VCaP (cell line): ENCODE measurements around the gene EPHA1.

Experiments used
- H3K27ac ChIP-seq: fragments of 450-650 bp; 2 replicates; pipeline ENCODE4 v1.5.1; 2017
- TF ChIP-seq, protein P1 (sequence below): fragments of 450-650 bp; conservative IDR thresholded peaks from 2 replicates; pipeline ENCODE4 v1.5.1; 2017; ENCODE audit warnings: mild to moderate bottlenecking, moderate library complexity

Gene EPHA1

DNA sequence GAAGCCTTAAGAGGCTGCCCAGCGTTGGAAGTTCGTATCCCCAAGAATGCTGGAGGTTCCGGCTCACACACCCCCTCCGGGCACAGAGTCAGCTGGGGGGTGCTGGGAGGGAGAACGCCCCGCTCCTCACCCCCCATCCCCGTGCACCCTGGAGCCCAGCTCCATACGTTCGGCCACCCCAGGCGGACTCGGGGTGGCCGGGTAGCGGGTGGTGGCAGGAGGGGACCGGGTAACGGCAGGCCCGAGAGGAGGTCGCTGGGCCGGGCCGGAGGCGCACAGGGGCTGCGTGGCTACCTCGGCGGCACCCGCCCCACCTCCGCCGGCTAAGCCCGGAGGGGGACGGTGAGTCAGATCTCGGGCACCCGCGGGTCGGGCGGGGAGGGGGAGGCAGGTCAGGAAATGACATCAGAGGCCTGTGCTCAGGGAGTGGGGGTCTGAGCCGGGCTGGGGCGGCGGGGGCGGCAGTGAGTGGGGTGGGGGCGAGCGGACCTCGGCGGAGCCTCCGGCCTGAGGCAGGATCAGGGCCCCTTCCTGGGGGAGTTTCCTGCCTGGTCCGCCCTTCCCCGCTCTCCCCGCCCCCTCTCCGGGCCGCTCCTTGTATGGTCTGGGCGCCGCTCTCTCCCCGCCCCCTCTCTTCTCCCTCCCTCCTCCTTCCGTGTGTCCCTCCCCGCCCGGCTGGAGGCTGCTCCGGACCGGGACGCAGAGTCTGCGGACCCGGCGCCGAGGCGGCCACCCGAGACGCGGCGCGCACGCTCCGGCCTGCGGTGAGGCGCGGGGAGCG lies 27.8 kb downstream of the EPHA1 start, which contains the start of gene ZYX:
Gene ZYX, plus strand, starts transcription at position 700 of the 781 bp plus-strand sequence. CDS start 227 bp downstream, outside the sequence.
- H3K27ac ChIP-seq, result peak within 1 kb of the TSS; percentile 88
- TF ChIP-seq, protein P1, sequence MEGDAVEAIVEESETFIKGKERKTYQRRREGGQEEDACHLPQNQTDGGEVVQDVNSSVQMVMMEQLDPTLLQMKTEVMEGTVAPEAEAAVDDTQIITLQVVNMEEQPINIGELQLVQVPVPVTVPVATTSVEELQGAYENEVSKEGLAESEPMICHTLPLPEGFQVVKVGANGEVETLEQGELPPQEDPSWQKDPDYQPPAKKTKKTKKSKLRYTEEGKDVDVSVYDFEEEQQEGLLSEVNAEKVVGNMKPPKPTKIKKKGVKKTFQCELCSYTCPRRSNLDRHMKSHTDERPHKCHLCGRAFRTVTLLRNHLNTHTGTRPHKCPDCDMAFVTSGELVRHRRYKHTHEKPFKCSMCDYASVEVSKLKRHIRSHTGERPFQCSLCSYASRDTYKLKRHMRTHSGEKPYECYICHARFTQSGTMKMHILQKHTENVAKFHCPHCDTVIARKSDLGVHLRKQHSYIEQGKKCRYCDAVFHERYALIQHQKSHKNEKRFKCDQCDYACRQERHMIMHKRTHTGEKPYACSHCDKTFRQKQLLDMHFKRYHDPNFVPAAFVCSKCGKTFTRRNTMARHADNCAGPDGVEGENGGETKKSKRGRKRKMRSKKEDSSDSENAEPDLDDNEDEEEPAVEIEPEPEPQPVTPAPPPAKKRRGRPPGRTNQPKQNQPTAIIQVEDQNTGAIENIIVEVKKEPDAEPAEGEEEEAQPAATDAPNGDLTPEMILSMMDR, result no peak

DNA sequence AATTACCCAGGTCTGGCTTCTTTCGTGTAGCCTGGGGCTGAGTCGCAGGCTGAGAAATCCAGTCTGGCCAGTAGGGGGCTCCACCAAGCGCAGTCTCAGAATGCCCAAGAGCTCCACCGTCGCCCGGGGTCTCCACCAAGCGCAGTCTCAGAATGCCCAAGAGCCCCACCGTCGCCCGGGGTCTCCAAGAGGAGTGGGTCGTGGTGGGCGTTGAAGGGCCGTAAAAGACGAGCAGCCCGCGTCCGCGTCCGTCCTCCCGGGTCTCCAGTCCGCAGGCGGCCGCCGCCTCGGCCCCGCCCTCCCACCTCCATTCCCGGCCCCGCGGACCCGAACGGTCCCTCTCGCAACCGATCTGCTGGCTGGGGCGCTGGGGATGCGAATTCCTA lies 28.4 kb downstream of the EPHA1 start:
- H3K27ac ChIP-seq, result peak overlapping the region; percentile 88
- TF ChIP-seq, protein P1, result peak; percentile 96

DNA sequence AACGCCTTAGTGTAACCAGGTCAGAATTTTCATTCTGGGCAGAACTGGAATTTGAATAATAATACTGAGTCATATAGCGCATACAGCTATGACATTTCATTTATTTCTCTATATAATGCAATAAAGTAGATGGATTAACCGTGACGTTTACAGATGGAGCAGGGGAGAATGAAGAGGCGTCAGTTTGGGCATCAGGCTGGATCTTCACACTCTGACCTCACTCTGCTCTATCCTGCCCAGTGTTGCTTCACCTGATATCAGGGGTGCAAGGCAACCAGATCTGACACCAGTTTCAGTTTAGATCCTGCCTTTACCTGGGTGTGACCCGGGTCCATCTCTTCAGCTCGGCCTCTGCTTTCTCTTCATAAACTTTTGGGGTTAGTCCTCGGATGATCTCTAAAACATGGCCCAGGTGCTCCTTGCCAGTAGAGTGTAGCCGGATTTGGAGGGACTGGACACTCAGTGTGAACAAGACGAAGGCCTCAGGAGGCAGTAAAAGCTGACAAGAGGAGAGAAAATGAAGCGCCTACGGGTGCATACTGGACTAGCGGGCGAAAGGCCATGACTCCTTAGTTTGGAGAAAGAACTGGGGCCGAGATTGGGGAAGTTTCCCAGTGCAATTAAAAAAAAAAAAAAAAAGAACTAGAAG lies 28.9 kb downstream of the EPHA1 start:
- H3K27ac ChIP-seq, result peak overlapping the region; percentile 88
- TF ChIP-seq, protein P1, result no peak

DNA sequence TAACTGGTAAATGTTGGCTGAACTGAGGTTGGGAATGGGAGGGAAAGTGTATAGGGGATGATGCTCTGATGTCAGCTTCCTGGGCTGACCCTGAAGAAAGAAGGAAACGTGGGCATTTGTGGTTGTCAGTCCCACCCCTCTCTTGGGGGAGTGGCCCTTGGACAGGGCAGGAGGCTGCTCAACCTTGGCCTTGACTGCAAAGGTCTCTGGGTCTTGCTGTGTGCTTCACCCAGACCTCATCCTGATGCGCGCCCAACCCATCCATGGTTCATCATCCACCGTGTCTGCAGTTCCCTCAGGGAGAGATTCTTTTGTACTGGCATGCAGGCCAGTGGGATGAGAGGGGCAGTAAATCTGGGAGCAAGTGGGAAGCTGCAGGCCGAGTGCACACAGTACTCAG lies 32.3 kb downstream of the EPHA1 start:
- H3K27ac ChIP-seq, result no peak overlapping the region
- TF ChIP-seq, protein P1, result no peak

DNA sequence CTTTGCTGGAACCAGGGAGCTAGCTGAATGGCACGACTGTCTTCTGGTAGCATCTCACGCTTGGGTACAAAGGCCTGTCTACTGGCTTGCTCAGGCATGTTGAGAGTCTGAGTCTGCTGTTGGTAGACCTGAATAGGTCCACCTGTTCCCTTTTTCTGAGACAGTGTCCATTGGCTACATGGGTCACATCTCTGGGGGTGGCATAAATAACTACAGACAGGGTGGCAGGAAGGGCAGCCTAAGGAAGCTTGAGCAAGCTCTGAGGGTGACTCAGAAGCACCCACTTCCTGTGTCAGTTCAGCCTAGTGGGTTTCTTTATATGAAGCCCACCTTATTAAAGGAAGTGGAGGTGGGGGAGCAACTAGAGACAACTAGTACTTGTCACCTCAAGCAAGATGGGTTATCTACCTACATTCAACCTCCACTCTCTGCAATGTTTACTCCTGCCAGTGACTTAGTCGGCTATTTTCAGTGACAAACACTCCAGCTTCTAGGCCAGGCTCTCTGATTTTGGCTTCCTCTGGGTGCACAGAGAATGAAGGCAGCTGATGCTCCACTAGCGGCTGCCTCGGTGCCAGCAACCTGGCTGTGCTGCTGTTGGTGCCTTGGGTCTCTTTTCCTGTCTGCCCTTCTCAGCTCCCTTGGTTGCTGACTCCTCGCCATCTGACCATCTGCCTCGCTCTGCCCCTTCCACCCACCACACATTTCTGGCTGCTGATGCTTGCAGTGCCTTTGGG lies 33.2 kb downstream of the EPHA1 start:
- TF ChIP-seq, protein P1, result no peak
- no peak overlapping the region for H3K27ac ChIP-seq

DNA sequence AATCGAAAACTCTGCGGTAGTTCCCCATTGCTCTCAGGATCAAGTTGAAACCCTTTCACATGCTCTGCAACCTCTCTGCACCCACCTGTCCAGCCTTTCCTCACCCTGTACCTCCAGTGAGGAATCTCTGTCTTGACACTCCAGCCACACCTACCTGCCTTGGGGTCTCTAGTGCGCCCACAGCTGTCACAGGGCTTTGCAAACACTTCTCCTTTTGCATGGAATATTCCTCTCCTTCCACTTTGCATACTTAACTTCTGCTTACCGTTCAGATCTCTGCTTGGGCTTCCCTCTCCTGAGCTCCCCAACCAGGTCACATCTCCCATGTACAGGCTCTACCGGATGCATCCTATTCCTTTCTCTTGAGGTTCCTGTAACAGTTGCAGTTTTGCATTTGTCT lies 34.1 kb downstream of the EPHA1 start:
- no peak overlapping the region for H3K27ac ChIP-seq

More for the DNA sequence above, 34.1 kb downstream of the EPHA1 start:
- TF ChIP-seq, protein P1, result no peak
